K562 (cell line): Measurements from ENCODE around the gene GABBR1.

Experiments used
- ADNP ChIP-seq: fragments of 200-800 bp; sonication (Bioruptor generic); IDR thresholded peaks from 2 replicates; pipeline ENCODE4 v1.6.1; 2016; ENCODE audit warnings: missing genetic modification characterization, missing compliant biosample characterization
- CBX2 ChIP-seq: fragments of 200-600 bp; sonication (generic); IDR thresholded peaks from one replicate; pipeline ENCODE4 v1.6.1; 2012; ENCODE audit warnings: mild to moderate bottlenecking, low read length, inconsistent platforms; ENCODE audit not compliant: insufficient read depth, poor library complexity, severe bottlenecking
- GATA2 ChIP-seq: sonication (generic); formaldehyde crosslinking; IDR thresholded peaks from 2 replicates; pipeline ENCODE4 v1.4.0; 2020; ENCODE audit warnings: mild to moderate bottlenecking, missing genetic modification reagents
- HDAC3 ChIP-seq: fragments of 450-650 bp; IDR thresholded peaks from 2 replicates; pipeline ENCODE4 v1.6.1; 2018; ENCODE audit warnings: borderline replicate concordance, mild to moderate bottlenecking, moderate library complexity; ENCODE audit not compliant: partially characterized antibody
- NRF1 ChIP-seq, 2 experiments: fragments of 450-650 bp; IDR thresholded peaks in 1 of 2; conservative IDR thresholded peaks in 1 of 2; 2 replicates each; pipeline ENCODE4 v1.6.1; 2014; ENCODE audit warnings: mild to moderate bottlenecking in 2 of 2
- SMAD1 ChIP-seq: fragments of 150-350 bp; IDR thresholded peaks from 2 replicates; pipeline ENCODE4 v1.6.1; 2014; ENCODE audit warnings: low read length, low read depth; ENCODE audit not compliant: partially characterized antibody
- SRSF3 ChIP-seq: fragments of 200-400 bp; formaldehyde crosslinking; IDR thresholded peaks from 2 replicates; pipeline ENCODE4 v1.6.1; 2016; ENCODE audit warnings: mild to moderate bottlenecking, low read length, moderate library complexity; ENCODE audit not compliant: insufficient read depth
- TF ChIP-seq, protein P1 (sequence below), 2 experiments: fragments of 450-650 bp in 1 of 2; sonication (generic) in 1 of 2; formaldehyde crosslinking in 1 of 2; IDR thresholded peaks; 2 replicates each; pipeline versions ENCODE4 v1.7.1 to v1.9.0; 2016 to 2022; ENCODE audit warnings: inconsistent platforms in 1 of 2, mild to moderate bottlenecking in 1 of 2, missing genetic modification reagents in 1 of 2
- TF ChIP-seq, protein P2 (sequence below): sonication (generic); formaldehyde crosslinking; IDR thresholded peaks from 2 replicates; pipeline ENCODE4 v1.5.0; 2020; ENCODE audit warnings: missing genetic modification reagents
- TF ChIP-seq, protein P3 (sequence below), 3 experiments: IDR thresholded peaks in 2 of 3; conservative IDR thresholded peaks in 1 of 3; 2 replicates each; pipeline ENCODE4 v1.5.1; 2011 to 2012; ENCODE audit warnings: low read length in 3 of 3, mild to moderate bottlenecking in 3 of 3, control low read depth in 2 of 3, improper control_type of control experiment in 1 of 3, inconsistent platforms in 1 of 3, low read depth in 1 of 3, mixed read lengths in 1 of 3, moderate library complexity in 1 of 3; ENCODE audit not compliant: insufficient read depth in 2 of 3
- TF ChIP-seq, protein P4 (sequence below): sonication (generic); formaldehyde crosslinking; IDR thresholded peaks from 2 replicates; pipeline ENCODE4 v1.8.0; 2022; ENCODE audit warnings: mild to moderate bottlenecking, low read depth, missing genetic modification reagents

DNA sequence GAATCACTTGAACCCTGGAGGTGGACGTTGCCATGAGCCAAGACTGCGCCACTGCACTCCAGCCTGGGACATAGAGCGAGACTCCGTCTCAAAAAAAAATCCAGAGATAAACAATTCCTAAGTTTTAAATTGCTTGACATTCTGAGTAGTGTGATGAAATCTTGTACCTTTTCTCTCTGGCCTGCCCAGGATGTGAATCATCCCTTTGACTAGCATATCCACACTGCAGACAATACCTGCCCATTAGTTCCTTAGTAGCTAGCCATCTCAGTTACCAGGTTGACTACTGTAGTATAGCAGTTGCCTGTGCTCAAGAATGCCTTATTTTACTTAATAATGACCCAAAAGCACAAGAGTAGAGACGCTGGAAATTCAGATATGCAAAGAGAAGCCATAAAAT lies 45.1 kb upstream of the GABBR1 start:
- TF ChIP-seq, protein P1, sequence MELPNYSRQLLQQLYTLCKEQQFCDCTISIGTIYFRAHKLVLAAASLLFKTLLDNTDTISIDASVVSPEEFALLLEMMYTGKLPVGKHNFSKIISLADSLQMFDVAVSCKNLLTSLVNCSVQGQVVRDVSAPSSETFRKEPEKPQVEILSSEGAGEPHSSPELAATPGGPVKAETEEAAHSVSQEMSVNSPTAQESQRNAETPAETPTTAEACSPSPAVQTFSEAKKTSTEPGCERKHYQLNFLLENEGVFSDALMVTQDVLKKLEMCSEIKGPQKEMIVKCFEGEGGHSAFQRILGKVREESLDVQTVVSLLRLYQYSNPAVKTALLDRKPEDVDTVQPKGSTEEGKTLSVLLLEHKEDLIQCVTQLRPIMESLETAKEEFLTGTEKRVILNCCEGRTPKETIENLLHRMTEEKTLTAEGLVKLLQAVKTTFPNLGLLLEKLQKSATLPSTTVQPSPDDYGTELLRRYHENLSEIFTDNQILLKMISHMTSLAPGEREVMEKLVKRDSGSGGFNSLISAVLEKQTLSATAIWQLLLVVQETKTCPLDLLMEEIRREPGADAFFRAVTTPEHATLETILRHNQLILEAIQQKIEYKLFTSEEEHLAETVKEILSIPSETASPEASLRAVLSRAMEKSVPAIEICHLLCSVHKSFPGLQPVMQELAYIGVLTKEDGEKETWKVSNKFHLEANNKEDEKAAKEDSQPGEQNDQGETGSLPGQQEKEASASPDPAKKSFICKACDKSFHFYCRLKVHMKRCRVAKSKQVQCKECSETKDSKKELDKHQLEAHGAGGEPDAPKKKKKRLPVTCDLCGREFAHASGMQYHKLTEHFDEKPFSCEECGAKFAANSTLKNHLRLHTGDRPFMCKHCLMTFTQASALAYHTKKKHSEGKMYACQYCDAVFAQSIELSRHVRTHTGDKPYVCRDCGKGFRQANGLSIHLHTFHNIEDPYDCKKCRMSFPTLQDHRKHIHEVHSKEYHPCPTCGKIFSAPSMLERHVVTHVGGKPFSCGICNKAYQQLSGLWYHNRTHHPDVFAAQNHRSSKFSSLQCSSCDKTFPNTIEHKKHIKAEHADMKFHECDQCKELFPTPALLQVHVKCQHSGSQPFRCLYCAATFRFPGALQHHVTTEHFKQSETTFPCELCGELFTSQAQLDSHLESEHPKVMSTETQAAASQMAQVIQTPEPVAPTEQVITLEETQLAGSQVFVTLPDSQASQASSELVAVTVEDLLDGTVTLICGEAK (IDR thresholded peaks at IDR 0.05): no peak
- TF ChIP-seq, protein P1 (CRISPR knock-in tag; IDR thresholded peaks at IDR 0.05): no peak
- TF ChIP-seq, protein P2, sequence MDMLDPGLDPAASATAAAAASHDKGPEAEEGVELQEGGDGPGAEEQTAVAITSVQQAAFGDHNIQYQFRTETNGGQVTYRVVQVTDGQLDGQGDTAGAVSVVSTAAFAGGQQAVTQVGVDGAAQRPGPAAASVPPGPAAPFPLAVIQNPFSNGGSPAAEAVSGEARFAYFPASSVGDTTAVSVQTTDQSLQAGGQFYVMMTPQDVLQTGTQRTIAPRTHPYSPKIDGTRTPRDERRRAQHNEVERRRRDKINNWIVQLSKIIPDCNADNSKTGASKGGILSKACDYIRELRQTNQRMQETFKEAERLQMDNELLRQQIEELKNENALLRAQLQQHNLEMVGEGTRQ (CRISPR knock-in tag): no peak
- no peak for TF ChIP-seq SMAD1
- TF ChIP-seq SRSF3: no peak
- TF ChIP-seq, protein P3, sequence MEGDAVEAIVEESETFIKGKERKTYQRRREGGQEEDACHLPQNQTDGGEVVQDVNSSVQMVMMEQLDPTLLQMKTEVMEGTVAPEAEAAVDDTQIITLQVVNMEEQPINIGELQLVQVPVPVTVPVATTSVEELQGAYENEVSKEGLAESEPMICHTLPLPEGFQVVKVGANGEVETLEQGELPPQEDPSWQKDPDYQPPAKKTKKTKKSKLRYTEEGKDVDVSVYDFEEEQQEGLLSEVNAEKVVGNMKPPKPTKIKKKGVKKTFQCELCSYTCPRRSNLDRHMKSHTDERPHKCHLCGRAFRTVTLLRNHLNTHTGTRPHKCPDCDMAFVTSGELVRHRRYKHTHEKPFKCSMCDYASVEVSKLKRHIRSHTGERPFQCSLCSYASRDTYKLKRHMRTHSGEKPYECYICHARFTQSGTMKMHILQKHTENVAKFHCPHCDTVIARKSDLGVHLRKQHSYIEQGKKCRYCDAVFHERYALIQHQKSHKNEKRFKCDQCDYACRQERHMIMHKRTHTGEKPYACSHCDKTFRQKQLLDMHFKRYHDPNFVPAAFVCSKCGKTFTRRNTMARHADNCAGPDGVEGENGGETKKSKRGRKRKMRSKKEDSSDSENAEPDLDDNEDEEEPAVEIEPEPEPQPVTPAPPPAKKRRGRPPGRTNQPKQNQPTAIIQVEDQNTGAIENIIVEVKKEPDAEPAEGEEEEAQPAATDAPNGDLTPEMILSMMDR (IDR thresholded peaks at IDR 0.05 in 2 of 3, conservative IDR thresholded peaks at IDR 0.05 in 1 of 3; ENCODE audit: insufficient read depth in 2 of 3, low read depth in 1 of 3, low read length in 3 of 3): no peak
- TF ChIP-seq GATA2 (CRISPR knock-in tag): no peak
- TF ChIP-seq ADNP (tag): no peak
- no peak for TF ChIP-seq NRF1 (conservative IDR thresholded peaks at IDR 0.05 in 1 of 2, IDR thresholded peaks at IDR 0.05 in 1 of 2)
- TF ChIP-seq, protein P4, sequence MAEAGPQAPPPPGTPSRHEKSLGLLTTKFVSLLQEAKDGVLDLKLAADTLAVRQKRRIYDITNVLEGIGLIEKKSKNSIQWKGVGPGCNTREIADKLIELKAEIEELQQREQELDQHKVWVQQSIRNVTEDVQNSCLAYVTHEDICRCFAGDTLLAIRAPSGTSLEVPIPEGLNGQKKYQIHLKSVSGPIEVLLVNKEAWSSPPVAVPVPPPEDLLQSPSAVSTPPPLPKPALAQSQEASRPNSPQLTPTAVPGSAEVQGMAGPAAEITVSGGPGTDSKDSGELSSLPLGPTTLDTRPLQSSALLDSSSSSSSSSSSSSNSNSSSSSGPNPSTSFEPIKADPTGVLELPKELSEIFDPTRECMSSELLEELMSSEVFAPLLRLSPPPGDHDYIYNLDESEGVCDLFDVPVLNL (CRISPR knock-in tag): no peak
- no peak for TF ChIP-seq HDAC3
- TF ChIP-seq CBX2: no peak
